ENCODE results near the gene BMP8B. TPM values are rescaled to one million over a fixed set of nuclear protein-coding genes. Genes with fewer than 3 reads are reported as not detected.
"Not testable (repeated sequence)": the region's sequence is repeated elsewhere in the genome, so short reads cannot be mapped to it uniquely, and the experiment has no call there.

The BMP8B gene
- total RNA-seq, 2 experiments from 2014 or later = 0.21 to 0.28 TPM

GRCh38 chr1:39787964-39788363, 701 bp downstream of the BMP8B start:
- POLR2A ChIA-PET; intact Hi-C loops (cut with DNase I, micrococcal nuclease); H3K4me3 Mint-ChIP-seq; H3K27ac Mint-ChIP-seq; H3K9me3 Mint-ChIP-seq (ENCODE audit: low read depth); CTCF ChIA-PET; ATAC-seq; DNase-seq; H3K36me3 Mint-ChIP-seq (ENCODE audit: low read depth); H3K4me1 Mint-ChIP-seq: not testable (repeated sequence)
- peaks cover 28% of the 10 kb centered on the region for H3K27me3 Mint-ChIP-seq

- POLR2A ChIA-PET = no interaction called here
- CTCF ChIA-PET = no interaction called here
- H3K4me1 Mint-ChIP-seq = peaks cover 4% of the 10 kb centered on the region
- peak overlapping the region; percentile 21 for H3K4me3 Mint-ChIP-seq
- H3K27ac Mint-ChIP-seq = no peak overlapping the region
- intact Hi-C loops (cut with DNase I, micrococcal nuclease) = no loop called here
- peaks cover 23% of the 10 kb centered on the region for H3K27me3 Mint-ChIP-seq
- H3K9me3 Mint-ChIP-seq (ENCODE audit: low read depth) = no peaks in the 10 kb centered on the region
- DNase-seq = no peak
- ATAC-seq = no peak
- no peaks in the 10 kb centered on the region for H3K36me3 Mint-ChIP-seq (ENCODE audit: low read depth)
Observed at GRCh38 chr1:39787468-39787867, 1.2 kb downstream of the BMP8B start.

- Mint-ChIP-seq H3K27me3 (peaks cover 22% of the 10 kb centered on the region), H3K4me3 (peak overlapping the region; percentile 21)
- ATAC-seq; H3K36me3 Mint-ChIP-seq (ENCODE audit: low read depth); DNase-seq; H3K4me1 Mint-ChIP-seq; H3K27ac Mint-ChIP-seq; POLR2A ChIA-PET; intact Hi-C loops (cut with DNase I, micrococcal nuclease); H3K9me3 Mint-ChIP-seq (ENCODE audit: low read depth): not testable (repeated sequence)
- CTCF ChIA-PET = interaction anchor here (0.9 kb wide), 1 partner anchor 12 kb away, joined by 4 read pairs; no protein-coding TSS in a partner anchor
Observed at GRCh38 chr1:39787108-39787375, 1.6 kb downstream of the BMP8B start.

- H3K27me3 Mint-ChIP-seq = peaks cover 21% of the 10 kb centered on the region
- H3K4me3 Mint-ChIP-seq; DNase-seq; H3K36me3 Mint-ChIP-seq (ENCODE audit: low read depth); ATAC-seq; POLR2A ChIA-PET; H3K4me1 Mint-ChIP-seq; intact Hi-C loops (cut with DNase I, micrococcal nuclease); H3K9me3 Mint-ChIP-seq (ENCODE audit: low read depth); H3K27ac Mint-ChIP-seq: not testable (repeated sequence)
- CTCF ChIA-PET = interaction anchor here (0.9 kb wide), 1 partner anchor 12 kb away, joined by 4 read pairs; no protein-coding TSS in a partner anchor
Observed at GRCh38 chr1:39786303-39787107, 2.2 kb downstream of the BMP8B start.

GRCh38 chr1:39782685-39783084, 6.0 kb downstream of the BMP8B start:
- intact Hi-C loops (cut with DNase I, micrococcal nuclease); H3K27ac Mint-ChIP-seq; H3K4me1 Mint-ChIP-seq; CTCF ChIA-PET; DNase-seq; H3K9me3 Mint-ChIP-seq (ENCODE audit: low read depth); POLR2A ChIA-PET; H3K36me3 Mint-ChIP-seq (ENCODE audit: low read depth); H3K4me3 Mint-ChIP-seq; ATAC-seq: not testable (repeated sequence)
- H3K27me3 Mint-ChIP-seq = peaks cover 10% of the 10 kb centered on the region

- POLR2A ChIA-PET = no interaction called here
- intact Hi-C loops (cut with DNase I, micrococcal nuclease) = no loop called here
- Mint-ChIP-seq H3K27ac (no peak overlapping the region), H3K9me3 (ENCODE audit: low read depth) (no peaks in the 10 kb centered on the region), H3K4me1 (no peaks in the 10 kb centered on the region), H3K27me3 (peaks cover 5% of the 10 kb centered on the region), H3K4me3 (no peak overlapping the region), H3K36me3 (ENCODE audit: low read depth) (no peaks in the 10 kb centered on the region)
- ATAC-seq (no peak), DNase-seq (no peak)
- CTCF ChIA-PET = no interaction called here
Observed at GRCh38 chr1:39782103-39782502, 6.6 kb downstream of the BMP8B start.

GRCh38 chr1:39781349-39781715, 7.3 kb downstream of the BMP8B start:
- H3K27me3 Mint-ChIP-seq = no peaks in the 10 kb centered on the region
- ATAC-seq (no peak), DNase-seq (no peak)
- ChIA-PET POLR2A (no interaction called here), CTCF (interaction anchor here (1.1 to 1.4 kb wide), 2 partner anchors 19 to 81 kb away, joined by 3 read pairs; no protein-coding TSS in a partner anchor)
- H3K9me3 Mint-ChIP-seq (ENCODE audit: low read depth) = no peaks in the 10 kb centered on the region
- H3K4me3 Mint-ChIP-seq = no peak overlapping the region
- no peaks in the 10 kb centered on the region for H3K36me3 Mint-ChIP-seq (ENCODE audit: low read depth)
- no peak overlapping the region for H3K27ac Mint-ChIP-seq
- H3K4me1 Mint-ChIP-seq = no peaks in the 10 kb centered on the region
- intact Hi-C loops (cut with DNase I, micrococcal nuclease) = no loop called here

GRCh38 chr1:39779821-39780220, 8.8 kb downstream of the BMP8B start:
- no peaks in the 10 kb centered on the region for H3K4me1 Mint-ChIP-seq
- H3K4me3 Mint-ChIP-seq = no peak overlapping the region
- no peaks in the 10 kb centered on the region for H3K27me3 Mint-ChIP-seq
- intact Hi-C loops (cut with DNase I, micrococcal nuclease) = no loop called here
- H3K36me3 Mint-ChIP-seq (ENCODE audit: low read depth) = no peaks in the 10 kb centered on the region
- ChIA-PET CTCF (no interaction called here), POLR2A (no interaction called here)
- DNase-seq (no peak), ATAC-seq (no peak)
- no peak overlapping the region for H3K27ac Mint-ChIP-seq
- no peaks in the 10 kb centered on the region for H3K9me3 Mint-ChIP-seq (ENCODE audit: low read depth)

GRCh38 chr1:39779137-39779536, 9.5 kb downstream of the BMP8B start:
- intact Hi-C loops (cut with DNase I, micrococcal nuclease) = no loop called here
- H3K4me3 Mint-ChIP-seq = no peak overlapping the region
- H3K36me3 Mint-ChIP-seq (ENCODE audit: low read depth) = no peaks in the 10 kb centered on the region
- POLR2A ChIA-PET = no interaction called here
- no peak for DNase-seq
- H3K27ac Mint-ChIP-seq = no peak overlapping the region
- H3K4me1 Mint-ChIP-seq = no peaks in the 10 kb centered on the region
- H3K27me3 Mint-ChIP-seq = no peaks in the 10 kb centered on the region
- no peaks in the 10 kb centered on the region for H3K9me3 Mint-ChIP-seq (ENCODE audit: low read depth)
- no peak for ATAC-seq
- CTCF ChIA-PET = no interaction called here

GRCh38 chr1:39778463-39779099, 10.1 kb downstream of the BMP8B start:
- not testable (repeated sequence) for H3K9me3 Mint-ChIP-seq (ENCODE audit: low read depth)

GRCh38 chr1:39777896-39778295, 10.8 kb downstream of the BMP8B start:
- H3K4me3 Mint-ChIP-seq; H3K4me1 Mint-ChIP-seq; H3K36me3 Mint-ChIP-seq (ENCODE audit: low read depth); CTCF ChIA-PET; DNase-seq; H3K27ac Mint-ChIP-seq; ATAC-seq; H3K27me3 Mint-ChIP-seq; H3K9me3 Mint-ChIP-seq (ENCODE audit: low read depth); POLR2A ChIA-PET: not testable (repeated sequence)
- intact Hi-C loops (cut with DNase I, micrococcal nuclease) = loop anchor here in 1 of 2 experiments (2.0 kb wide), 1 partner anchor 19 kb away; no protein-coding TSS in a partner anchor

More at GRCh38 chr1:39778463-39779099, 10.1 kb downstream of the BMP8B start:
- H3K27ac Mint-ChIP-seq; intact Hi-C loops (cut with DNase I, micrococcal nuclease); POLR2A ChIA-PET; H3K36me3 Mint-ChIP-seq (ENCODE audit: low read depth); CTCF ChIA-PET; H3K4me3 Mint-ChIP-seq; H3K27me3 Mint-ChIP-seq; ATAC-seq; DNase-seq; H3K4me1 Mint-ChIP-seq: not testable (repeated sequence)

GRCh38 chr1:39777306-39777705, 11.4 kb downstream of the BMP8B start:
- Mint-ChIP-seq H3K27ac (no peak overlapping the region), H3K9me3 (ENCODE audit: low read depth) (no peaks in the 10 kb centered on the region), H3K4me3 (no peak overlapping the region), H3K27me3 (no peaks in the 10 kb centered on the region), H3K4me1 (no peaks in the 10 kb centered on the region), H3K36me3 (ENCODE audit: low read depth) (no peaks in the 10 kb centered on the region)
- ChIA-PET CTCF (no interaction called here), POLR2A (no interaction called here)
- DNase-seq = no peak
- no peak for ATAC-seq
- intact Hi-C loops (cut with DNase I, micrococcal nuclease) = loop anchor here in 1 of 2 experiments (2.0 kb wide), 1 partner anchor 19 kb away; no protein-coding TSS in a partner anchor

All from activated CD4-positive, alpha-beta T cell treated with anti-CD3 and anti-CD28 coated beads for 36 hours (primary cell).